Measurements from ENCODE around the gene TMEM245.
"Not testable (repeated sequence)": the region's sequence is repeated elsewhere in the genome, so short reads cannot be mapped to it uniquely, and the experiment has no call there.

Gene TMEM245

GRCh38 chr9:109129470-109130197 lies 9.9 kb upstream of the TMEM245 start:
- DNase-seq = no peak

DNA sequence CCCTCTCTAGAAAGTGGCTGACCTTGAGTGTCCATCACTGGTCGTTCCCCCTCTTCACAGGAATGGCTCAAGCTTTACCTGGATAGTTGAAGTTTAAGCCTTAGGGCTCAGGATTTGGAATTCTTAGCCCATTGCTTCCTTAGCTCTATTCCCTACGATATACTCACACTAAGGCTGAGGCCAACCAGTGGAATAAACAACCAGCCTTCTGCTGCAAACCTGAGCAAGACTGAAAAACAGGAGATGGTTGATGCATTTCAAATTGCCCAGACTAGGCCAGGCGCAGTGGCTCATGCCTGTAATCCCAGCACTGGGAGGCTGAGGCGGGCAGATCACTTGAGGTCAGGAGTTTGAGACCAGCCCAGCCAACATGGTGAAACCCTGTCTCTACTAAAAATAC lies 6.9 kb upstream of the TMEM245 start:
- not testable (repeated sequence) for DNase-seq

- no peak for DNase-seq
Measured at GRCh38 chr9:109124121-109124520, 4.4 kb upstream of the TMEM245 start.

DNA sequence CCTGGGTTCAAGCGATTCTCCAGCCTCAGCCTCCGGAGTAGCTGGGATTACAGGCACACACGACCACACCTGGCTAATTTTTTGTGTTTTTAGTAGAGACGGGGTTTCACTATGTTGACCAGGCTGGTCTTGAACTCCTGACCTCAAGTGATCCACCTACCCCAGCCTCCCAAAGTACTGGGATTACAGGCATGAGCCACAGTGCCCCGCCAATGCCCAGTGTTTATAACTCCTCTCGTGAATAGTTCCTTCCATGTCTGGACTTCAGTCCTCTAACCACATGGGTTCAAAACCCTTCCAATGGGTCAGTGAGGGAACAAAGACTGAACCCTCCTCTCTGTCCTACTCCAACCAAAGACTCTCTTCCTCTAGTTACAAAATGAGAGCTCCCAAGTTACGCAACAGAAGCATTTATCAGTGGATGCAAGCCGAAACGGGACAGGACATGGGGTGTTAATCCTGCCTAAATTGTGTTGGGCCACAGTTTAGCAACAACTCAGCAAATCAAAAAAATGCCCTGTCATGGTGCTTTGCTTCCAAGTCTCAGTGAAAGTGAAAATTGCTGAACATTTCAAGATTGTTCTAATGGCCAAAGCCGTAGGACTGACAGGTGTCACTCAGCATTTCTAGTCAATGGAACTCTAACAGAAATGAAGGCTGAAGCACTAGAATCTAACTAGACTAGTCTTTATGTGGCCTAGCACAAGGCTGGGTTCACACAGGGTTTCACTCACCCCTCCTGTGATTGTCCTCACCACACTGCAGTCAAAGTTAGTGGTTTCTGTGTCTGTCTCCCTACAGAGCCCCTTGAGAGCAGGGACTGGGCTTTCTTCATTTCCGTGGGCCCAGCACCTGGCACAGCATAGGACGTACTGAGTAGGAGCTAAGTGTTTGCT lies 3.2 kb upstream of the TMEM245 start:
- no peak for DNase-seq

DNA sequence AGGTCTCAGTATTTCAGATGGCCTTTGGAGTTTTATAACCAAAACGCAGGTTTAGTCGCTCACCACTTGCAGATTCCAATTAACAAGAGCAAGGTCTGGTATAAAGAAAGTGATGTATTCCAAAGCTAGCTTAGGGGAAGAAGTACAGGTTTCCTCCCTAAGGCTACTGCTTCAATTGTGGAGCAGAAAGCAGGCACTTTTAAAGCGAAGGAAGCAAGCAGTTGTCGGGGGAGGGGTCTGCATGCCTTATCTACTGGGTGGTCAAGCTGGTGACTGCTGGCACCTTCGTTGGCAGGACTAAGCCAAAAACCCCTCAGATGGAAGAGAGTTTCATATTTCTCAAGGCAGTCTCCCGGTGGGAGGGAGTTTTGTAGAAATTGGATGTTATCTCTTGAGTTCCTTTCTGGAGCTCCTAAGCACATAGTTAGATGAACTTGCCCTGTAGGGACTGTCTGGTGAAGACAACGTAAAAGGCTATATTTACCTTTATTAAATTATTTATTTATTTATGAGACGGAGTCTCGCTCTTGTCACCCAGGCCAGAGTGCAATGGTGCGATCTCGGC lies 1.6 kb upstream of the TMEM245 start:
- peak; percentile 11 for DNase-seq

- peak; percentile 52 for DNase-seq
Measured at GRCh38 chr9:109120204-109120789, 550 bp upstream of the TMEM245 start.

GRCh38 chr9:109118808-109119438 lies 824 bp downstream of the TMEM245 start:
- peak; percentile 59 for DNase-seq

DNA sequence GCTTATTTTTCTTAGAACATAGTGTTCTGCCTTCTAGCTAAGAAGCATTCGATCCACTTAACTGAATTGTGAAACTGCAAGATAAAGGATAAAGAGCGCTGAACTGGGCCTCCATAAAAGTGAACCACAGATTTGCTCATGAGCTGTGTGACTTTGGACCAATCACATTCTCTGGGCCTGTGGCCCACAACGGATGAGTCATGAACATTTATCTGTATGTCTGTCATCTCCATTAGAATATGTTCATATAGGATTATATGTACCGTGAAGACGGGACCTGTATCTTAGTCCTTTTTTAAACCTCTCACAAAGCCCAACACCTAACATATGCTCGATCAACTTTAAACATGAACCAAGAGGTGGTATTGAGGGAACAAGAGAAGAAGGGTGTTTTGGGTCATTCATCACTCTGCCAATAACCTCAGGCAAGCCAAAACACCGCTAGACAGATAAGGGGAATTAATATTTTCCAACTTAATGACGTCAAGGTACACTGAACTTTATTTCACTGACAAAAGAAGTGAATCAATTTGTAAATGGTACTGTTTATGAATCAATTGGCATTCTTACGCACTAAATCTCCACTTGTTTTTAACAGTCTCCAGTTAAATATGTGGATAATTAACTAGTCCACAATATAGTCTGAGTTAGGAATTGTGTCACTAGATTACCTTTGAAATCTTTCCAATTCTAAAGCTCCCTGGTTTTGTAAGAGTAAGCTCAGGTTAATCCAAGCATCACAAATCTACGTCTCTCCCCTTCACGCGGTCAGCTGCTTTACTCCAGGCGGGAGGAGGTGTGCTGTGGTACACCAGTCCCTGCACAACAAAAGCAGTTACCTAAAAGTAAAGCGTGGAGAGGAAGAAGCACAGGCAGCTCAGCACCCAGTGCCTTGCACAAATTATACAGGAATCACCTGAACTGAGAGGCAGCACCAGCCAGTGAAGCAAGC lies 1.6 kb downstream of the TMEM245 start:
- DNase-seq = peak; percentile 51

GRCh38 chr9:109115931-109116526 lies 3.7 kb downstream of the TMEM245 start:
- DNase-seq = no peak

DNA sequence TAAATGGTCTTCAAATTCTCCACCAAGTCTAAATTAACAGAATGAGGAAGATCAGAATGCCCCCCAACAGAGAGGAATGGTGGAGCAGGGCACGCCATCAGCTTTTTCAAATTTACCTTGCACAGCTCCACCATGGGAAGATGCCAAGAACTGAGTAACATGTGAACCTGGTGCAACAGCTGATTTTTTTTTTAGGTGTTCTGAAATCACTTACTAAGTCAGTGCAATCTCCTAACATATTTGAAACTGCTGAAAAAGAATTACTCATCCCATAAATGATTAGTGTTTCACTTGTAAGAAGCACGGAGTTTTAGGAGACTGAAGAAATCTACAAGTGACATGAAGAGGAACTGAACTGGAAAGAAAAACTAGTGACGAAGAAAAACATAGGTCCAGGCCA lies 5.1 kb downstream of the TMEM245 start:
- DNase-seq = no peak

- DNase-seq = no peak
Measured at GRCh38 chr9:109113892-109114609, 5.7 kb downstream of the TMEM245 start.

DNA sequence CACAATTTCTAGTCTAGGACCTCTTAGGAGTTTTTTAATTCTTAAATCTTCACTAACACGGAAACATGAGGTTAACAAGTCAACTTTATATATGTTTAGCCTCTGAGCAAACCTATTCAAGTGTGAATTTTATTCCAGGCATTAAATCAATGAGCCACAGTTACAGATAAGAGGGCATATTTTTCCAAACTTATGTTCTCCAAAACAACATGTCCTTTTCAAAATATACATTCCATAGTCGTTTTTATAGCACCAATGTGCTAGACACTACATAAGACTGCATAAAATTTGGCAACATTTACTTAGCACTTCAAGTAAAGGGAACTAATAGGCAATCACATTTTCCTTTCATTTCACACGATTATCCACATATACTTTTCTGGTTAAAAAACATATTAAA lies 6.5 kb downstream of the TMEM245 start:
- no peak for DNase-seq

GRCh38 chr9:109110329-109111021 lies 9.3 kb downstream of the TMEM245 start:
- no peak for DNase-seq

DNA sequence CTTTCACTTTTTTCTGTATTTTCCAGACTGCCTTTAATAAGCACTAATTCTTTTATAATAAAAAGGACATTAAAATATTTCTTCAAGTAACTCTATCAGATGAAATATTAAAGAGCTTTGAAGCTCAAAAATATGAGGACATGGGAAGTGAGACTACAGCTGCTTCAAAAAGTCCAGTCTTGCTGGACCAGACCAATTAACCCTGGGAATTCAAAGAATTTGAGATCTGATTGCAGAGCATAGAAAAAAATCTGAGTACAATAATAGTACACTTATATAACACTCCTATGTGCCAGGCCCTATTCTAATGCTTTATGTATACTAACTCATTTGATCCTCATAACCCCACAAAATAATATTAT lies 9.8 kb downstream of the TMEM245 start:
- no peak for DNase-seq

GRCh38 chr9:109108318-109108717 lies 11.4 kb downstream of the TMEM245 start:
- no peak for DNase-seq

DNA sequence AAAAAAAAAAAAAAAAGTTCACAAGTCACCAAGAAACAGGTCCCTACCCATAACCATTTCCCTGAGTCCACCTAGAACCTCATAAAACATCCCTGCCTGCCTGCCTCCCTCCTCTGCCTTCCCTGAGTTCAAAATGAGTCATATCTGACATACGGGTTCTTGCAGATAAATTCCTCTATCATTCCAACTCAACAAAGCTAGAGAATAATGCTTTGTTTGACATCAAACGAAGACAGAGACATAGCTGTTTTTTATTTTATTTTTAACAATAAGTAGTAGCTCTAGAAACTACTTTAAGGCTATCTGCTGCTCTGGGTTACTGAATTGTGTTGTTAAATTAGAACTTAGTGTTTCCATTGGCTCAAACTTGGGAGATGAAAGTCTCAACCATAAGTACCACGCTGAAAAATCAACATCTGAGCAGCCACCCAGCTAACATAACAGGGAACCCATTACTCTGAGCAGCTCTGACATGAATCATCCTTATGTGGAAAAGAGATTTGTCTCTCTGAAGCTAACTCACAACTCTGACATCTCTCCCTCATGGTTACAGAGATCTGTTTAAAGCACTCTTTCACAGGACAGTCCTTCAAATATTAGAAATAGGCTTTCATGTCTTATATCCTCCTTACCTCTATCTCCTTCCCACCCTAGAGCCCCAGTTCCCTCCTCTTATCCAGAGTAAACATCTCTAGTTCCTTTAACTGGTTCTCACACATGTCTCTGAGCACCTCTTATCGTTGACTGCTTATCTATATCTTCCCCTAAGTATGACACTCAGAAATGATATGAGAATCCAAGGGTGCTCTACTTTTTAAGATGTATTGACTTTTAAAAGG lies 12.1 kb downstream of the TMEM245 start:
- DNase-seq = no peak

DNA sequence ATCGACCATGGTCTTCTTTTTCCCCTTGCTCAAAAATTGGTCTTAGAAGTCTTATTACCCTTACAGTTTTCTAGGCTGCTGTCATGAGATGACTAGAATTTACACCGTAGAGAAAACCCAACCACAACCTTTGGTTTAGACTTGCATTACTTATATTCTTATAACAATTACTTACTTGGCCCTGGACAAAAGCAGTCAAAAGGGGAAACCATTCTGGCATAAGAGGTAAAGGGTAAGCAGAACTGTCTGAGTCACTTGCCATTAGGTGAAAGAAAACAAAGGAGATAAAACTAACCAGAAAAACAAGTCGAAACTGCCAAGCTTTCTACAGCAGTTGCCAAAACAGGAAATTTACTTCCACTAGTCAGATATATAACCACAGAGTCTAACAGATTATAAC lies 17.9 kb downstream of the TMEM245 start:
- DNase-seq = no peak

DNA sequence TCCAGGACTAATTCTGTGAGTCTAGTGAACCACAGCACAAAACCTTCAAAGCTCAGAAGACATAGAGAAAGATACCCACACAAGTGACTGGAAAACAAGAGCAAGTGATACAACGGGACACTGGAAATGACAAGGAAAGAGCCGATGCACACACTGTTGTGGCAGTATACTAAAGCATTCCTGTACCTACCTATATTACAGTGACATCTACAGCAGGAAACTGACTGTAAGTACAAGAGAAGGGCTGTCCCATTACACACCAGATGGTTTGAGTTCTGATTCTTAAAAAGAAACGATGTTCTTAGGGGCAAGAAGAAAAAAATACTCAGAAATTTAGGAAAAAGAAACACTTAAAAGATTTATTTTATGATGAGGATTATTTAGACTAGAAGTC lies 18.5 kb downstream of the TMEM245 start:
- DNase-seq = no peak

- DNase-seq = no peak
Measured at GRCh38 chr9:109100543-109101201, 19.1 kb downstream of the TMEM245 start.
